Measurements from ENCODE around the gene ZNF524. TPM values are rescaled to one million over a fixed set of nuclear protein-coding genes. Genes with fewer than 3 reads are reported as not detected.
A peak's percentile ranks its signal among the peaks of the same experiment; 100 is the strongest.

Gene ZNF524
- total RNA-seq, 1 donor: 4.7 TPM

GRCh38 chr19:55614711-55615542, 14.8 kb downstream of the ZNF524 start:
- no peak overlapping the region for H3K4me3 ChIP-seq (ENCODE audit: low read depth, low read length)
- TF ChIP-seq CTCF (IDR thresholded peaks at IDR 0.05; ENCODE audit: insufficient read depth, low read depth, low read length): no peak
- DNase-seq (ENCODE audit: low read depth): no peak

- no peak for DNase-seq (ENCODE audit: low read depth)
- TF ChIP-seq CTCF (IDR thresholded peaks at IDR 0.05; ENCODE audit: insufficient read depth, low read depth, low read length): no peak
- no peak overlapping the region for H3K4me3 ChIP-seq (ENCODE audit: low read depth, low read length)
Observed at GRCh38 chr19:55615543-55616394, 15.7 kb downstream of the ZNF524 start.

- TF ChIP-seq CTCF (IDR thresholded peaks at IDR 0.05; ENCODE audit: insufficient read depth, low read depth, low read length): no peak
- H3K4me3 ChIP-seq (ENCODE audit: low read depth, low read length): no peak overlapping the region
- no peak for DNase-seq (ENCODE audit: low read depth)
Observed at GRCh38 chr19:55616395-55616875, 16.3 kb downstream of the ZNF524 start.

- TF ChIP-seq CTCF (IDR thresholded peaks at IDR 0.05; ENCODE audit: insufficient read depth, low read depth, low read length): no peak
- no peak overlapping the region for H3K4me3 ChIP-seq (ENCODE audit: low read depth, low read length)
- DNase-seq (ENCODE audit: low read depth): no peak
Observed at GRCh38 chr19:55617426-55617825, 17.3 kb downstream of the ZNF524 start.

- DNase-seq (ENCODE audit: low read depth): no peak
- no peak overlapping the region for H3K4me3 ChIP-seq (ENCODE audit: low read depth, low read length)
- TF ChIP-seq CTCF (IDR thresholded peaks at IDR 0.05; ENCODE audit: insufficient read depth, low read depth, low read length): no peak
Observed at GRCh38 chr19:55618426-55618825, 18.3 kb downstream of the ZNF524 start.

GRCh38 chr19:55619286-55619685, 19.2 kb downstream of the ZNF524 start:
- peak; percentile 74 for DNase-seq (ENCODE audit: low read depth)
- no peak overlapping the region for H3K4me3 ChIP-seq (ENCODE audit: low read depth, low read length)
- TF ChIP-seq CTCF (IDR thresholded peaks at IDR 0.05; ENCODE audit: insufficient read depth, low read depth, low read length): no peak

Data from fibroblast of villous mesenchyme (primary cell).